GM11168 (cell line): ENCODE data around the gene CLEC6A.
"Not testable (repeated sequence)": the region's sequence is repeated elsewhere in the genome, so short reads cannot be mapped to it uniquely, and the experiment has no call there.

ENCODE experiments used
- in situ Hi-C: fragments of 300-500 bp; cut with MboI; formaldehyde crosslinking; loops from one replicate; pipeline ENCODE4 v1.12.0; 2022; ENCODE audit warnings: low sequenced_read_pairs; ENCODE audit not compliant: unreplicated experiment

Gene CLEC6A

DNA sequence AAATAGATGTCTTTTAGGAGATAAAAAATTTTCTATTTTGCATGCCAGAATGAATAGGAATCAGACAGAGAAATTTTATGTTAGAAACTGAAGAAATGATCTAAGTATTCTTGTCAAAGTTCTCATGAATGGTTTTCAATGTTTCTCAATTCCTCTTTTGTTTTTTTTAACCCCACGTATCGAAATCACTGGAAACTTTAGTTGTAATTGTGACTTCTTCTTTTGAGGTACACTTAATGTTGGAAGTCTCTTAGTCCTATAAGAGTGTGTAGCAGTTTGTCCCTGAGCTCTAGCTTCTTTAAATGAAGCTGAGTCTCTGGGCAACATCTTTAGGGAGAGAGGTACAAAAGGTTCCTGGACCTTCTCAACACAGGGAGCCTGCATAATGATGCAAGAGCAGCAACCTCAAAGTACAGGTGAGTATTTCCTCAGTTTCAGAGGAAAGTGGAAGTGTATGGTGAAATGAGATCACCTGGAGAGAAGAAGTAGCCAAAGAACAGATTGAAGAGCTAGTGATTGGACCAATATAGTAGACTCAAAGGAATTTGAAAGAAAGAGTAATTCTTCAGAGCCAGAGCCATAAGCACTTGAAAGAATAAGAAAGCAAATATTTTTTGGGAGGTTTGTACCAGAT lies at the start of gene CLEC6A:
Gene CLEC6A, plus strand, starts transcription at position 236 of the 634 bp plus-strand sequence. Its CDS starts 150 bp downstream, at position 386.
- in situ Hi-C loops: loop anchor here (10.0 kb wide), 1 partner anchor 61 kb away; no protein-coding TSS in a partner anchor

DNA sequence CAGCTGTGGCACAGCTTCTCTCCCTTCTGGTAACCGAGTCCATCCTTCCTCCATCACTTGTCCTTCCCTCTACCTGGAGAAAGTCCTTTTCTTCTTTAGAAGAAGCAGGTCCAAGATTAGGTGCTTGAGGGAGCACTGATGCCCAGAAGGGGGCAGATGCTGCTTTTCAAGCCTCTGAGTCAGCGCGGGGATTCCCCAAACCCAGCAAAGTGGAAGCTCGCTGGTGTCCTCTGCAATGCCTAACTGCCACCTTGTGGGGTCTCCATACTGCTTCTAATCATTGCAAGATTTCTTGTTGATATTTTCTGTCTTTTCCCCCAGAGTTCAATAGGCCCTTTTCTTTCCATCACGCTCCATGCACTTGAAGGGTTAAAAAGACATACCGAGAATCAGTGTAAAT lies 36.2 kb upstream of the CLEC6A start:
- in situ Hi-C loops: not testable (repeated sequence)

DNA sequence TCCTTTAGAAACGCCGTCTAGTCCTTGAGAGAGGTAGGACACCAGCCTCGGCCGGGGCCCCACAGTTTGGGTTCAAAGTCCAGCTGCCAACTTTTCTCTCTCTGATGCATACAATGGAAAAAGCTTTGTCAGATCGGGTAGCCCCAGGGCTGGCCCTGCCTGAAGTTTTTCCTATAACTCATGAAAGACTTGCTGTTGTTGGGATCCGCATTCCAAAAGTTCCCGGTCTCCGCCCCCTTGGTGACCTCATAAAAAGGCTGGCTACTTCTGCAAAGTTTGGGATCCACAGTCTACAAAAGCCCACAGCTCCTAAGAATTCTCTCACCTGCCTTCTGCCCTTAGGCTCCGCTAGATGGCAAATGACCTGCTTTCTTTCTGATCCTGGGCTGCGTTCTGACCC lies 35.3 kb upstream of the CLEC6A start:
- in situ Hi-C loops: no loop called here

DNA sequence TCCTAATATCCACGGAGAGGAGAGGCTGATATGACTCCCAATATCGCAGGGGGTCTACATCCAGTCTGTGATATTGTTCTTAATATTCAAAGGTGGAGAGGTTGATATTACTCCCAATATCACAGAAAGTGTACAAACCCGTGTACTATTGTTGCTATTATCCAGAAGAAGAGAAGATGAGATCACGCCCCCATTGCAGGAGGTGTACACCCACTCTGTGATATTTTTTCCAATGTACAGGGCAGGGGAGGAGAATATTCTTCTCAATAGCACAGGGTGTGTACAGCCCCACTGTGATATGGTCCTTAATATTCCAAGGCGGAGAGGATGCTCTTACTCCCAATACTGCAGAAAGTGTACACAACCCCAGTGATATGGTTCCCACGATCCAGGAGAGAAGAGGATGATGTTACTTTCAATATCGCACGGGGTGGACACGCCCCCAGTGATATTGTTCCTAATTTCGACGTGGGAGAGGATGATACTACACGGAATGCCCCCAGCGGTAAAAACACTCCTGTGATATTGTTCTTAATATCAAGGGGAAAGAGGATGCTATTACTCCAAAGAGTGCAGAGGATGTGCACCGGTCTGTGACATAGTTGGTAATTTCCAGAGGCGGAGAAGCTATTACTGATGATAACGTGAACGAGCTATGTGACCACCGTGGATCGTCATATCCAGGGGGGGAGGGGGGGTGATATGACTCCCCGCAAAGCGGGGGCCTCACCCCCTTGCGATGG lies 11.1 kb upstream of the CLEC6A start:
- in situ Hi-C loops: not testable (repeated sequence)

DNA sequence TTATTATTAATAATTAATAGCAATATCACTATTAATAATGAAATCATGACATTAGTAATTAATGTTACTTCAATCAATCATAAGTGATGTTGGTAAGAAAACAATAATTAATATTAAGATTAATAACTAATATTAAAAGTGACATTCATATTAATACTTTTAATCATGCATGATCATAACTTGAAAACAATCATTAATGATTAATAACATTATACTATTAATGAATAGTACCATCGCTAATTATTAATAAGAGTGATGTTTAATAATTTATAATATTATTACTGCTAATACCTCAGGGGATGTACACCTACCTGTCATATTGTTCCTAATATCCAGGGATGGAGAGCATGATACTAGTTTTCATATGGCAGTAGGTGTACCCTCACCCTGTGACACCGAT lies 10.0 kb upstream of the CLEC6A start:
- in situ Hi-C loops: no loop called here

DNA sequence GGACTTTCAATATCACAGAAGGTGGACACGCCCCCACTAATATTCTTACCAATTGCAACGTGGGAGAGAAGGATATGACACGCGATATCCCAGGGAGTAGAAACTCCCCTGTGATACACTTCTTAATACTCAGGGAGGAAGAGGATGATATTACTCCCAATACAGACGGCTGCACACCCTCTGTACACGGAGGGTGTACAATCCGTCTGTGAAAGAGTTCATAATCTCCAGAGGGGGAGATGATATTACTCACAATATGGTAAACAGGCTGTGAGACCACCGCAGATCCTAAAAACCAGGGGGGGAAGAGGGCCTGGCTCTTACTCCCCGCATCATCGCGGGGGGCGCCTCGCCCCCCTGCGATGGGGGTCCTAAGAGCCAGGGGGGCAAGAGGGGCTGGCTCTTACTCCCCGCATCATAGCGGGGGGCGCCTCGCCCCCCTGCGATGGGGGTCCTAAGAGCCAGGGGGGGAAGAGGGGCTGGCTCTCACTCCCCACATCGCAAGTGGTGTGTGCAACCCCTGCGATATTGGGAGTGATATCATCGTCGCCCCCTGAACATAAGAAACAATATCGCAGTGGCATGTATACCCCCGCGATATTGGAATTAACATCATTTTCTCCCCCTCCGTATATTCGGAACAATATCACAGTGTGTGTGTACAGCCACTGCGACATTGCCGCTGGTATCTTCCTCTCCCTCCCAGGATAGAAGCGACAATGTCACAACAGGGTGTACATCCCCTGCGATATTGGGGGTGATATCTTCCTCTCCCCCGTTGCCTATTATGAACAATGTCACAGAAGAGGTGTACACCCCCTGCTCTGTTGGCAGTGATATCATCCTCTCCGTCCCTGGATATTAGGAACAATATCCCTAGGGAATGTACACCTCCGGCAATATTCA lies 8.9 kb upstream of the CLEC6A start:
- in situ Hi-C loops: no loop called here

DNA sequence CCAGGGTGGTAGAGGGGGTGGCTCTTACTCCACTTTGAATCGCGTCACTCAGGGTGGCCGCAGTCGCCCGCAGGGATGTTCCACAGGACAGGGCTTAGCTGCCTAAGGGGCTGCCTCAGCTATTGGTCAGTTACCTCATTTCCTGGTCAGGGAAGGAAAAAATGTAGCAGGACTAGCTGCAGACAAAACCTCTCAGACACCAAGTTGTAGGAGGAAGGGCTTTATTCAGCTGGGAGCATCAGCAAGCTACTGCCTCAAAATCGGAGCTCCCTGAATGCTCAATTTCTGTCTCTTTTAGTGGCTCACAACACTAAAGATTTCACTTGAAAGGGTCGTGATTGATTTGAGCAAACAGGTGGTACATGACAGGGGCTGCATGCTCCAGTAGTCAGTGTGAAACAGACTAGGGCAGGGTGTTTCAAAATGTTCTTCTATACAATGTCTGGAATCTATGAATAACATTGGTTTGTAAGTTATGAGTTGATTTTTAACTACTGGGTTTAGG lies 6.4 kb upstream of the CLEC6A start:
- in situ Hi-C loops: no loop called here

DNA sequence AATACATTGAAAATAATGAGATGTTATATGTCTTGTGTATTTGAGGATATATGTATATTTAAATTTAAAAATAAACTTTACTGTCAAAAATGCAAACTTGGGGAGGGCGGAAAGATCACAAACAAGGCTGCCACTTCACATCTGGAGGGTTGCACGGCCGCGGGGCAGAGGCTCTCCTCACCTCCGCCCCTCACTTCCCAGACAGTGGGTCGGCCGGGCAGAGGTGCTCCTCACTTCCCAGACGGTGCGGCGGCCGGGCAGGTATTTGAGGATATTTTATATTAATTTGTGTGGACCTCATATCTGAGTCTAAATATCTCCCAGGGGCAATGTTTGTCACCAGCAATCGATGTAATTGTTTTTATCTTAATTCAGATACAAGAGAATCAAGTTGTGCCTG lies 3.7 kb upstream of the CLEC6A start:
- in situ Hi-C loops: loop anchor here (10.0 kb wide), 1 partner anchor 57 kb away; no protein-coding TSS in a partner anchor

DNA sequence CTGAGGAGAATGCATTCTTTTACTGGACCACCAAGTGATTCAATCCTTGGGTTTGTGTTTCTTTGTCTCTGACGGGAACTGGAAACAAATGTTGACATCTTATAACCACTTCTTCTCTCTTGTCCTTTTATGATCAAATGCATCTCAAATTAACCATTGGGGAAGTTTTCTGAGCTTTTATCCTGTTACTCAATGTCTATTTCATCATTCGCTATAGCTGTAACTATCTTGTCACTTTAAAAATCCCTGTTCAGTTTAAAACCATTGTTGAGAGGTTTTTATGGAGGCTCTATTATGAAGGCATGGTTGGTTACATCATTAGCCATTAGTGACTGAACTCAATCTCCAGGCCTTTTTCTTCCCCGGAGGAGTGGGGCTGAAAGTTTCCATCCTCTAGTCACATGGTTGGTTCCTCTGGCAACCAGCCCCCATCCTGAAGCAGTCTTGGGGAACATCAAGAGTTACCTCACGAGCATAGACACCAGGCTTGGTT lies 2.7 kb upstream of the CLEC6A start:
- in situ Hi-C loops: loop anchor here (10.0 kb wide), 1 partner anchor 58 kb away; no protein-coding TSS in a partner anchor

DNA sequence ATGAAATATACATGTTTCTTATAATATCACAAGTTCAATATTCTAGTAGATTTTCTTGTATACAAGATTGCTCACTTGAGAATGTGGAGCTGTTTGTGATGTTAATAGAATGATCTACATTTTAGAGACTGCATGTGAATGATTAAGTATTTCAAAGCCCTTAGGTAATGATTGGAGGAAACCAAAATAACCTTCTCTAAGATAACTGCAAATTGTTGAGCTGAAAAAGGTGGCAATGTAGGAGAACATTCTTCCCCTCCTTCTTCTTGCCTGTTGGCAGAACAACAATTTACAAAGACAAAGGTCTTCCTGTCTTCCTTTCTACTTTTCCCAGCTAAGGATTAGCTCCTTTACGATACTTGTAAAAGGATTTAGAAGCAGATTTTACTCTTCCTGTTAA lies 2.0 kb upstream of the CLEC6A start:
- in situ Hi-C loops: loop anchor here (10.0 kb wide), 1 partner anchor 59 kb away; no protein-coding TSS in a partner anchor

DNA sequence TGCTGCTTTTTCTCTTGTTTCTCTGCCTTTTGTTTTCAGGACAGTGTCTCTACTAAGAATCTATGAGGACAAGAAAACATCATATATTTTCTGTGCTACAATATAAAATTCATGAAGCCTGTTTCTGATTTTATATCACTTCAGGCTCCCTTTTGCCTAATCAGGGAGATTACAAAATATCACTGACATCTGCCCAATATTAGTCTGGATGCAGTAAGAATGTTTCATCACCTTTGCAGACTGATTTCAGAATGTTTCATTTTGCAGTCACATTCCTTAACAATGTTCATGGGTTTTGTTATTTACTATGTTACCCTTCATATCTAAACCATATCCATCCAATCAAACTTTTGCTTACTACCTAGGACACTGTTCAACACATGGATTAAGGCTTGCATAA lies 491 bp upstream of the CLEC6A start:
- in situ Hi-C loops: loop anchor here (10.0 kb wide), 1 partner anchor 60 kb away; no protein-coding TSS in a partner anchor

DNA sequence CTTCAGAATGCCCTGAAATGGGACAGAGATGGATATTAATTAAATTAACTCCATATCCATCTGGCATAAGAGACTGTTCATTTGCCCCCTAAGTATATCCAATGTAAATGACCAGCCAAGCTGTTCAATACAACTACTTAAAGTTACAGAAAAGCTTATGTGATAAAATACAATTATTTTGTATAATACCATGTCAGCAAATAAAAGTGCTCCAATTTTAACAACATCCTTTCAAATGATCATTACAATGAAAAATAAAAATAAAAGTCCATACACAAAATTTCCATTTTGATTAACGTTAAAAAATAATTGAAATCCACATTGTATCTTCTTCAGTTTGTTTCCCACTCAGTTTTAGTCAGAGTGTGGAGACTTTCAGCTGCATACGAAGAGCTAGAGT lies 5.7 kb downstream of the CLEC6A start:
- in situ Hi-C loops: no loop called here

DNA sequence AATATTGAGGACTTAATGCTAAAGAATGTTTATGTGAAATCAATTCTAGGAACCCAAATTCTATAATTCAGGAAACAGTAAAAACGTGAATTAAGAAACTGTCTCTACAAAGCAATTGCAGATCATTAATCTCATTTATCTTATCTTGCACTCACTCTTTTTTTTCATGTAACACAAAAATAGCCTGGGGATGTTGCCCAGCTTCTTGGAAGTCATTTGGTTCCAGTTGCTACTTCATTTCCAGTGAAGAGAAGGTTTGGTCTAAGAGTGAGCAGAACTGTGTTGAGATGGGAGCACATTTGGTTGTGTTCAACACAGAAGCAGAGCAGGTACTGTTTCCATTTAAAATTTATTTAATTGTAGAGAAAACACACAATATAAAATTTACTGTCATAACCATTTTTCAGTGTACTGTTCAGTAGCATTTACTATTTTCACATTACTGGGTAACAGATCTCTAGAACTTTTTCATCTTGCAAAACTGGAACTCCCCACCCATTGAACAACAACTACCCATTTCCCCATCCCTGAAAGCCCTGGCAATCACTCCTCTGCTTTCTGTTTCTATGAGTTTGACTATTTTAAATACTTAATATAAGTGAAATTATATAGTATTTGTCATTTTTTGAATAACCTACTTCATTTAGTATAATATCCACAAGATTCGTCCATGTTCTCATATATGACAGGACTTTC lies 9.7 kb downstream of the CLEC6A start:
- in situ Hi-C loops: no loop called here

DNA sequence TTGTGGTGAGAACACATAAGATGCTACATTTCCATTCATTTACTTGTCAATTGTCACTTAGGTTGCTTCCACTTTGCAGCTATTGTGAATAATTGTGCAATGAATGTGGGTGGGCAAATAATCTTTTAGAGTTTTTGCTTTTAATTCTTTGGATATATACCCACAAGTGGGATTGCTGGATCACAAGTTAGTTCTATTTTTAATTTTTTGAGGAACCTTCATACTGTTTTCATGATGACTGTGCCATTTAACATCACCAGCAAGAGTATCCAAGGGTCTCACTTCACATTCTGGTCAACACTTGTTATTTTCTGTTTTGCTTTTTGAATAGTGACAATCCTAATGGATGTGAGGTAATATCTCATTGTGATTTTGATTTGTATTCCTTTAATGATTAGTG lies 10.5 kb downstream of the CLEC6A start:
- in situ Hi-C loops: no loop called here

DNA sequence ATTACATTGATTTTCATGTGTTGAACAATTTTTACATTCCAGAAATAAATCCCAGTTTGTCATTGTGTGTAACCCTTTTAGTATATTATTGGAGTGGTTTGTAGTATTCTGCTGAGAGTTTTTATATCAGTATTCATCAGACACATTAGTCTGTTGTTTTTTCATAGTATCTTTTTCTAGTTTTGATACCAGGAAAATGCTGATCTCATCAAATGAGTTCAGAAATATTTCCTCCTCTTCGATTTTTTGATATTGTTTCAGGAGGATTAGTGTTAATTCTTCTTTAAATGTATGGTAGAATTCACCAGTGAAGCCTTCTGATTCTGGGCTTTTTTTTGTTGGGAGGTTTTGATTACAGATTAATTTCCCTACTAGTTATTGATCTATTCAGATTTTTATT lies 15.3 kb downstream of the CLEC6A start:
- in situ Hi-C loops: no loop called here

DNA sequence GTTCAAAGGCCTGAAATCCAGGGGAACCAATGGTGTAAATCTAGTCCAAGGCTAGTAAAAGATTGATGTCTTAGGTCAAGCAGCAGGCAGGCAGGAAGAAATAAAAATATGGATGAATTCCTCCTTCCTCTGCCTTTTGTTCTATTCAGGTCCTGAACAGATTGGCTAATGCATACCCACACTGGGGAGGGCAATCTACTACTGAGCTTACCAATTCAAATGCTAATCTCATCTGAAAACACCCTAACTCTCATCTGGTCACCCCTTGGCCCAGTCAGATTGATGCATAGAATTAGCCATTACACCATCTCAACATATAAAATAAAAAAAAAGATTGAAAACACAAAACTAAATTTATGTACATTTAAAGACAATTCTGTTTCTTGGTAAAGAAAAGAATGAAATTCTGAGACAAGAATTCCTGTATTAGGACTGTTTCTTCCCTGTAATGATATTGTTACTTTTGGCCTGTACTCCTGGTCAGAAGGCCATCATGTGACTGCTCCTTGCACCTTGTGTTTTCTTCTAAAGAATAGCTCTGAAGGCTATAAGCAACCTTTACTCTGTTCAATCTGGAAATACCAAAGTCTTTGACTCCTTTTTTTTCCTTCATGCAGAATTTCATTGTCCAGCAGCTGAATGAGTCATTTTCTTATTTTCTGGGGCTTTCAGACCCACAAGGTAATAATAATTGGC lies 19.9 kb downstream of the CLEC6A start:
- in situ Hi-C loops: no loop called here

DNA sequence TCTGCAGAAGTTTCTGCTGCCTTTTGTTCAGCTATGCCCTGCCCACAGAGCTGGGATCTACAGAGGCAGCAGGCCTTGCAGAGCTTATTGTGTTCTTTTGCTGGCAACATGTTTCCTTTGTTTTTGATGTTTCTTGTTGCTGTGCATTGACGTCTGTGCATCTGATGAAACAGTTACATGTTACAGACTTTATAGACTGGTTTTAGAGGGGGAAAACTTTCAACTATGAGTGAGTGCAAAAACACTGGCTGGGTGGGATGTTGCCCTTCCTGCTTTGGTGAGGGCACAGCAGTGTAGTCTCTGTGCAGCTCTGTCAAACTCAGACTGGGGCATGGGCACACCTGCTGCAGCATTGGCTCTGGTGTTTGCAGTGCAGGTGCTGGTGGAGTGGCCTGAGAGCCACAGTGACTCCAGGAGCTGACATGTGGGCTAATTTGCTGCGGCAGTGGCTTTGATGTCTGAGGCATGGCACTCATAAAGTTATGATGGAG lies 26.9 kb downstream of the CLEC6A start:
- in situ Hi-C loops: no loop called here

DNA sequence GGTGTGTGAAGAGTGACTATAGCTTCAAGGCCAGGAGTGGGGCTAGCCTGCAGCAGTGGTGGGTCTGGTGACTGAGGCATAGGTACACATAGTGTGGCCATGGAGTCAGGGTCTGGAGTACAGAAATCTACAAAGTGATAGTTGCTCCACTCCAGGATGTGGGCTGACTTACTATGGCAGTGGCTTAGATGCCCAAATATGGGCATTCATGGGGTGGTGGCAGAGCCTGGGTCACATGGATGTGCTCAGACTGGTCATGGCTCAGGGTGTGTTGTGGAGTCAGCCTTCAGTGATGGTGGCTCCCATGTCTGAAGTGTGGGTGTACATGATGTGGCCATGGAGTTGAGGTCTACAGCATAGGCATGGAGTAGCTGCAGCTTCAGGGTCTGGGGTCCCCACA lies 27.3 kb downstream of the CLEC6A start:
- in situ Hi-C loops: no loop called here
